Effector CD8-positive, alpha-beta T cell (primary cell): ENCODE data around the gene ARGLU1.
"Not testable (repeated sequence)": the region's sequence is repeated elsewhere in the genome, so short reads cannot be mapped to it uniquely, and the experiment has no call there.

Experiments
- DNase-seq: peaks from one replicate; lab custom pipeline; 2025; lab: John Stamatoyannopoulos, UW
- total RNA-seq, 4 experiments: gene quantifications; one replicate each; lab custom pipeline; 2026; lab: John Stamatoyannopoulos, UW

Gene ARGLU1, protein sequence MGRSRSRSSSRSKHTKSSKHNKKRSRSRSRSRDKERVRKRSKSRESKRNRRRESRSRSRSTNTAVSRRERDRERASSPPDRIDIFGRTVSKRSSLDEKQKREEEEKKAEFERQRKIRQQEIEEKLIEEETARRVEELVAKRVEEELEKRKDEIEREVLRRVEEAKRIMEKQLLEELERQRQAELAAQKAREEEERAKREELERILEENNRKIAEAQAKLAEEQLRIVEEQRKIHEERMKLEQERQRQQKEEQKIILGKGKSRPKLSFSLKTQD
- total RNA-seq, result 304 to 402 (median 394) reads per million in 4 experiments

- peak; percentile 95 for DNase-seq
These were observed at the start of gene ARGLU1 for GRCh38 chr13:106567474-106568298. TSS of gene ARGLU1 (minus strand) at chr13:106568137. CDS start at chr13:106567919, 218 bp downstream.

GRCh38 chr13:106617561-106617960 is 49.6 kb upstream of the ARGLU1 start:
- no peak for DNase-seq

DNA sequence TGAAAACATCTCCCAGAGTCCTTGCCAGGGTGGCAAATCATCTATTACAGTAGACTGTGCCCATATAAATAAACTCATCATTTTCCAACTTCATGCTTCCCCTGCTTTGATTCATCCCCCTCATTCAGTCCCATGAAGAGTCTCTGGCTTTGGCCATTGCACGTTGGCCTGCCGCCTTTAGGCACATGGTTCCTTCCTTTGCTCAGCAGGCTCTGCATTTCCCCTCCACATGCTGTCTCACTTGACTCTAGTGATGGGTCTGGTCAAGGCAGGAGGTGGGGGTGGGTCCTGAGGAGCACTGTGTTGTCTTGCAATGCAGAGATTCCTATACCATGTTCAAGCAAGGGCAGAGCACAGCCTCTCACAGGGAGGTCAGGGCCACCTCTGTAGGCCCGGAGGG is 48.8 kb upstream of the ARGLU1 start:
- no peak for DNase-seq

- no peak for DNase-seq
These were observed 46.9 kb upstream of the ARGLU1 start for GRCh38 chr13:106614874-106615273.

DNA sequence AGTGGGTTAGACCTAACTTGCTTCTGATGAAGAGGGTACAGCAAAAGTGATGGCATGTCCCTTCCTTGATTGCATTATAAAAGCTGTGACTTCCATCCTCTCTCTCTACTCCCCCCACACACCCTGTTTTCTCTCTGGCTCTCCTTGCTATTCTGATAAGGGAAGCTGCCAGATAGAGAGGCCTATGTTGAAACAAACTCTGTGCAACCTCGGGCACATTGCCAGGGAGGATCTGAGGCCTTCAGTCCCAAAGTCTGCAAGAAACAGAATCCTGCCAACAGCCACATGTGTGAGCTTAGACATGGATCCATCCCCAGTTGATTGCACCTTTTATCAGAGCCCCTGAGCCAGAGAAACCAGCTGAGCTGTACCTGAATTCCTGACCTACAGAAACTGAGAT is 44.8 kb upstream of the ARGLU1 start:
- DNase-seq, result no peak

DNA sequence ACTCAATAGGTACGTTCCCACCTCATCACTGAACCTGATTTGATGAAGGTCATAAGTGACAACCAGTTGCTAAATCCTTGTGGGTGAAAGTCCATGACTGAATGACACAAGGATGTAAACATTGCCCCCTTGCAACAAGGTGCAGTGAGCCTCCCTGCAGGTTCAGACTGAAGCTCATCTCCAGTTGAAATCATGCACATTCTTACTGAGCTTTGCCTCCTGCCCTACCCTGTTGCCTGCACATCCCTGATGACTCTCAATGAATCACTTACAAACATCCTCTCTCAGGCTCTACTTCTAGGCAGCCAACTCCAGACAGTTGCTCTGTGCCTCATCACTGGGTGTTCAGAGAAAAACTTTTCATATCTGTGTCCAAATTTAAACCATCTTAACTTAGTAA is 42.5 kb upstream of the ARGLU1 start:
- DNase-seq, result no peak

DNA sequence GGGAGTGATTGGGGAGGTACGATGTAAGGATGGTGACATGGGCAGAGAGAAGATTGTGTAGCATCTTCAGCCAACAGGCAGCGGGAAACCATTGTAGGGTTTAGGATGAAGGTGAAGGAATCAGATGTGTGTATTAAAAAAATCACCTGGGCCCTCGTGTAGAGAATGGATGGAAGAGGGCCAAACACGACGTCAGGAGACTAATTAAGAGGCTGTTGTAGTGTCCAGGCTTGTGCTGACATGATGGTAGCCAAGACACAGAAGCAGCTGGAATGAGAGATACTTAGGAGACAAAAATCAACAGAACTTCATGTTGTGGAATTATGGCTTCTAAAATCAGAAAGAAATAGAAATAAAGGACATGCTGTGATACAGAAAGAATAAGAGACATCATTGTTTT is 41.2 kb upstream of the ARGLU1 start:
- no peak for DNase-seq

DNA sequence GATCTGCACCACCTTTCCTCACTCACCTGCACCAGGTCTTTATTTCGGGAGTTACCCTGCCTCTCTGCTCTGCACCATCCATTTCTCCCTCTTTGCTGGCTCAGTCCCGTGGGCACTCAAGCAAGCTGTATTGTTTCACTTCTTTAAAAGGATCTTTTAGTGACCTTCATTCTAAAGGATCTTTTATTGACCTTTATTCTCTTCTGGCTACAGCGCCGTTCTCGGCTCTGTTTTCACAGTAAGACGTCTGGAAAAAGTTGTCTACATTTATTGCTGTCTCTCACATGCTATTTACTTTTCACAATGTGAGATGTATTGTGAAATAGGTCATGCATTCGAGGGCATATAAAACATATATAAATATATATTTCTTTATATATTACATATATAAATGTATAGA is 35.6 kb upstream of the ARGLU1 start:
- DNase-seq, result no peak

DNA sequence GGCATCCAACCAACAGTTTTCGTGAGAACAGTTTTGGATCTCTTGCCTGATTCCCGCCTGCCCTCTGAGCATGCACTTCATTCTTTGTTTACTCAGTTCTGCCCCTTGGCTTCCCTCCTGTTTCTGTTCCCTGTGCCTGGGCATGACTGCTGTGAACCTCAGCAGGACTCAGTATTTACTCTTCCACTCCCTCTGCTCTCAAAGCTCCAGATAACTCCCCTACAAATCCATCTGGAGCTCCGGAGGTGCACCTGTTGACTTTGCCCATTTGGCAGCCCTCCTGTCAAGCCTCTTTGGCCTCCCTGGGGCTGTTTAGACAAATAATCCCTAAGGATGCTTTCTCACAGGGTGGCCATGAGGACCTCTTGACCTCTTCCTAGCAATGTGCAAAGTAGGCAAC is 34.2 kb upstream of the ARGLU1 start:
- DNase-seq, result no peak

- no peak for DNase-seq
These were observed 33.6 kb upstream of the ARGLU1 start for GRCh38 chr13:106601489-106601888.

GRCh38 chr13:106600798-106601135 is 32.8 kb upstream of the ARGLU1 start:
- DNase-seq, result not testable (repeated sequence)

GRCh38 chr13:106599875-106600797 is 32.2 kb upstream of the ARGLU1 start:
- no peak for DNase-seq

- DNase-seq, result no peak
These were observed 29.9 kb upstream of the ARGLU1 start for GRCh38 chr13:106597749-106598395.

GRCh38 chr13:106597186-106597585 is 29.2 kb upstream of the ARGLU1 start:
- no peak for DNase-seq

GRCh38 chr13:106596275-106596937 is 28.5 kb upstream of the ARGLU1 start:
- no peak for DNase-seq

DNA sequence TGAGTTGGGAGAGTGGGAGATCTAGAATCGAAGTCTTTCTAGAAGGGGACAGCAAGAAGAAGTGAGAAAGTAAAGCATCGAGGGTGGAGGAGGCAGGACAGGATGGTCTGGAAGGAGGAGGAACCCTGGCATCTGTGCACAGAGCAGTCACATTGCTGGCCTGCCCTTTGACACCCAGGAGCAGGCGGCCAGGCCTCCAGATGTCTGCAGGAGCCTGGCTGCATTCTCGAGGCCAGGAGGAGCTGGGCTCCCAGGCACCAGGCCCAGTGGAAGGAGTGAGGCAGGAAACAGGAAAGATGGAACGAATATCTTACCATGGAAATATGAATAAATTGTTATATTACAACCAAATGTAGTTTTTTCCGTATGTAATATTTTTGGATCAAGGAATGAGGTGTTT is 27.7 kb upstream of the ARGLU1 start:
- DNase-seq, result no peak

- no peak for DNase-seq
These were observed 27.0 kb upstream of the ARGLU1 start for GRCh38 chr13:106594980-106595379.

DNA sequence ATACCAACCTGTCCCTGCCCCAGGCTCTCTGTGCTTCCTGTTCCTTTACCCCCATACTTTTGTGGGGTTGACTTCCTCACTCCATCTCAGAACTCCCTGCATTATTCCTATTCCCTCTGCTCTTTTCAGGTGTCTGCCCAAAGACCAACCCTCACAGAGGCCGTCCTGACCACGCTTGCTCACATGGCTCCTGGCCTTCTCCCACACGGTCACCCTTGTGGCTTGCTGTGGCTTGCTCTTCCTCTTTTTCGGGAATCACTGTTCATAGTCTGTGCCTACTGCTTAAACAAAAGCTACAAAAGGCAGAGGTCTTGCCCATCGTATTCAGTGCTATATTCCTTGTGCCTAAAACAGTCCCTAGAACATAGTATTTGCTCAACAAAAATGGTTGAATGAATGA is 25.2 kb upstream of the ARGLU1 start:
- no peak for DNase-seq

DNA sequence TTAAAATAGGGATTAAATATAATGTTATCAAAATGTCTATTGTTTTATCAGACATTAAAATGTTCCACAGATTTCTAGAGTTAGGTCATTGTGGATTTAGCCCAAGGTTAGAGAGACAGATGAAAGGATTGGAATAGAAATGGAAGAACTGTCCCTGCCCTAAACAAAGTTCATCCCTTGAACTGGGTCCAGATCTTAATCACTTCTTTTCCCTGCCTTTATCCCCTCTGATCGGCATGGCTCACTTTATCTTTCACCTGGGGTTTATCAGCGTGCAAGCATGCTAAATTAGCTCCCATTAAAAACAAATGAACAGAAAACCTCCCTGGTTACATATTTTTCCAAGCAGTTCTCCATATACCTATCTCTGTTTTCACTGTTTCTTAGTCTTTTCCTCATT is 23.4 kb upstream of the ARGLU1 start:
- DNase-seq, result no peak

- no peak for DNase-seq
These were observed 21.8 kb upstream of the ARGLU1 start for GRCh38 chr13:106589716-106590115.

GRCh38 chr13:106588367-106588766 is 20.4 kb upstream of the ARGLU1 start:
- DNase-seq, result no peak
